Parathyroid adenoma (tissue), 2 donors: Measurements from ENCODE around the gene NAP1L1.

ENCODE experiments used
- H2AFZ ChIP-seq: fragments of 300-600 bp; sonication (generic); one replicate; pipeline ENCODE4 v1.7.0; 2017; ENCODE audit warnings: antibody characterized with exemption, mild to moderate bottlenecking
- H3K27ac ChIP-seq: fragments of 300-600 bp; sonication (generic); one replicate; pipeline ENCODE4 v1.7.0; 2017
- H3K27me3 ChIP-seq: fragments of 300-600 bp; sonication (generic); one replicate; pipeline ENCODE4 v1.7.0; 2017; ENCODE audit warnings: low read length; ENCODE audit not compliant: control insufficient read depth, insufficient read depth
- H3K36me3 ChIP-seq: fragments of 300-600 bp; sonication (generic); one replicate; pipeline ENCODE4 v1.7.0; 2017; ENCODE audit warnings: low read length; ENCODE audit not compliant: control insufficient read depth, insufficient read depth
- H3K4me1 ChIP-seq: fragments of 300-600 bp; sonication (generic); one replicate; pipeline ENCODE4 v1.7.0; 2017; ENCODE audit warnings: control low read depth
- H3K4me2 ChIP-seq: fragments of 300-600 bp; sonication (generic); one replicate; pipeline ENCODE4 v1.7.0; 2017; ENCODE audit warnings: low read length
- H3K4me3 ChIP-seq: fragments of 300-600 bp; sonication (generic); one replicate; pipeline ENCODE4 v1.7.0; 2017; ENCODE audit warnings: low read depth, low read length
- H3K79me2 ChIP-seq: fragments of 300-600 bp; sonication (generic); one replicate; pipeline ENCODE4 v1.7.0; 2017; ENCODE audit warnings: control low read depth
- H3K9ac ChIP-seq: fragments of 300-600 bp; sonication (generic); one replicate; pipeline ENCODE4 v1.7.0; 2017; ENCODE audit warnings: mild to moderate bottlenecking
- H3K9me3 ChIP-seq: fragments of 300-600 bp; sonication (generic); one replicate; pipeline ENCODE4 v1.7.0; 2017; ENCODE audit warnings: low read length; ENCODE audit not compliant: control insufficient read depth
- CTCF ChIP-seq: fragments of 300-600 bp; sonication (generic); IDR thresholded peaks from one replicate; pipeline ENCODE4 v1.7.0; 2017; ENCODE audit warnings: antibody characterized with exemption, mild to moderate bottlenecking
- donor health status: primary hyperparathyroidism.

NAP1L1 gene

GRCh38 chr12:76013603-76014002, 70.9 kb downstream of the NAP1L1 start:
- Histone ChIP-seq H3K4me3 (no peak overlapping the region), H3K79me2 (no peaks in the 10 kb centered on the region), H3K4me2 (no peak overlapping the region), H3K9ac (no peak overlapping the region), H3K36me3 (no peaks in the 10 kb centered on the region), H3K27ac (no peak overlapping the region), H3K27me3 (no peaks in the 10 kb centered on the region), H3K4me1 (no peaks in the 10 kb centered on the region), H2AFZ (no peak overlapping the region), H3K9me3 (no peaks in the 10 kb centered on the region)
- no peak for TF ChIP-seq CTCF

GRCh38 chr12:76012644-76013043, 71.8 kb downstream of the NAP1L1 start:
- Histone ChIP-seq H3K4me3 (no peak overlapping the region), H3K79me2 (no peaks in the 10 kb centered on the region), H3K4me2 (no peak overlapping the region), H2AFZ (no peak overlapping the region), H3K4me1 (no peaks in the 10 kb centered on the region), H3K9me3 (no peaks in the 10 kb centered on the region), H3K36me3 (no peaks in the 10 kb centered on the region), H3K27me3 (no peaks in the 10 kb centered on the region), H3K27ac (no peak overlapping the region), H3K9ac (no peak overlapping the region)
- TF ChIP-seq CTCF = no peak

GRCh38 chr12:76010732-76011458, 73.6 kb downstream of the NAP1L1 start:
- H3K36me3 ChIP-seq = no peaks in the 10 kb centered on the region
- no peak overlapping the region for H3K27ac ChIP-seq
- H3K4me2 ChIP-seq = no peak overlapping the region
- no peaks in the 10 kb centered on the region for H3K9me3 ChIP-seq
- no peaks in the 10 kb centered on the region for H3K79me2 ChIP-seq
- no peak for TF ChIP-seq CTCF
- no peaks in the 10 kb centered on the region for H3K4me1 ChIP-seq
- H3K4me3 ChIP-seq = no peak overlapping the region
- no peak overlapping the region for H2AFZ ChIP-seq
- no peaks in the 10 kb centered on the region for H3K27me3 ChIP-seq
- H3K9ac ChIP-seq = no peak overlapping the region

- Histone ChIP-seq H3K4me1 (no peaks in the 10 kb centered on the region), H3K9me3 (no peaks in the 10 kb centered on the region), H3K9ac (no peak overlapping the region), H2AFZ (no peak overlapping the region), H3K27me3 (no peaks in the 10 kb centered on the region), H3K36me3 (no peaks in the 10 kb centered on the region), H3K4me2 (no peak overlapping the region), H3K4me3 (no peak overlapping the region), H3K27ac (no peak overlapping the region), H3K79me2 (no peaks in the 10 kb centered on the region)
- TF ChIP-seq CTCF = no peak
These were observed 76.1 kb downstream of the NAP1L1 start for GRCh38 chr12:76008428-76008827.

GRCh38 chr12:76007640-76008039, 76.8 kb downstream of the NAP1L1 start:
- Histone ChIP-seq H3K4me3 (no peak overlapping the region), H3K9me3 (no peaks in the 10 kb centered on the region), H2AFZ (no peak overlapping the region), H3K79me2 (no peaks in the 10 kb centered on the region), H3K27ac (no peak overlapping the region), H3K27me3 (no peaks in the 10 kb centered on the region), H3K36me3 (no peaks in the 10 kb centered on the region), H3K4me1 (no peaks in the 10 kb centered on the region), H3K4me2 (no peak overlapping the region), H3K9ac (no peak overlapping the region)
- TF ChIP-seq CTCF = no peak
